OCI-LY1 (cell line): ENCODE data around the gene VPS52.

ENCODE experiments used
- EZH2 ChIP-seq: fragments of 200-600 bp; sonication (generic), shearing (Covaris generic); IDR thresholded peaks from 2 replicates; pipeline ENCODE4 v1.8.0; 2017; ENCODE audit warnings: borderline replicate concordance, mixed run types, mild to moderate bottlenecking, antibody characterized with exemption, low read length, moderate library complexity, mixed read lengths
- TF ChIP-seq, protein P1 (sequence below): fragments of 200-600 bp; sonication (generic), shearing (Covaris generic); IDR thresholded peaks from 2 replicates; pipeline ENCODE4 v1.5.1; 2017; ENCODE audit warnings: mild to moderate bottlenecking, antibody characterized with exemption, low read length, moderate library complexity, mixed read lengths

DNA sequence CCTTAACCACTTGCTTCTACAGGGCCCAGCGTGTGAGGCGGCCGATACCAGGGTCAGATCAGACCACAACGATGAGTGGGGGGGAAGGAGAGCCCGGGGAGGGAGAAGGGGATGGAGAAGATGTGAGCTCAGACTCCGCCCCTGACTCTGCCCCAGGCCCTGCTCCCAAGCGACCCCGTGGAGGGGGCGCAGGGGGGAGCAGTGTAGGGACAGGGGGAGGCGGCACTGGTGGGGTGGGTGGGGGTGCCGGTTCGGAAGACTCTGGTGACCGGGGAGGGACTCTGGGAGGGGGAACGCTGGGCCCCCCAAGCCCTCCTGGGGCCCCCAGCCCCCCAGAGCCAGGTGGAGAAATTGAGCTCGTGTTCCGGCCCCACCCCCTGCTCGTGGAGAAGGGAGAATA, 60.5 kb downstream of the VPS52 start:
- TF ChIP-seq, protein P1, sequence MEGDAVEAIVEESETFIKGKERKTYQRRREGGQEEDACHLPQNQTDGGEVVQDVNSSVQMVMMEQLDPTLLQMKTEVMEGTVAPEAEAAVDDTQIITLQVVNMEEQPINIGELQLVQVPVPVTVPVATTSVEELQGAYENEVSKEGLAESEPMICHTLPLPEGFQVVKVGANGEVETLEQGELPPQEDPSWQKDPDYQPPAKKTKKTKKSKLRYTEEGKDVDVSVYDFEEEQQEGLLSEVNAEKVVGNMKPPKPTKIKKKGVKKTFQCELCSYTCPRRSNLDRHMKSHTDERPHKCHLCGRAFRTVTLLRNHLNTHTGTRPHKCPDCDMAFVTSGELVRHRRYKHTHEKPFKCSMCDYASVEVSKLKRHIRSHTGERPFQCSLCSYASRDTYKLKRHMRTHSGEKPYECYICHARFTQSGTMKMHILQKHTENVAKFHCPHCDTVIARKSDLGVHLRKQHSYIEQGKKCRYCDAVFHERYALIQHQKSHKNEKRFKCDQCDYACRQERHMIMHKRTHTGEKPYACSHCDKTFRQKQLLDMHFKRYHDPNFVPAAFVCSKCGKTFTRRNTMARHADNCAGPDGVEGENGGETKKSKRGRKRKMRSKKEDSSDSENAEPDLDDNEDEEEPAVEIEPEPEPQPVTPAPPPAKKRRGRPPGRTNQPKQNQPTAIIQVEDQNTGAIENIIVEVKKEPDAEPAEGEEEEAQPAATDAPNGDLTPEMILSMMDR, result no peak
- TF ChIP-seq EZH2, result no peak
